MM.1S (cell line): ENCODE results near the gene MYRFL.

Experiments used
- DNase-seq: peaks from one replicate; pipeline ENCODE4 v3.0.0-alpha.2; 2015
- H2AFZ ChIP-seq: fragments of 300-600 bp; sonication (generic); 2 replicates; pipeline ENCODE4 v1.6.0; 2016; ENCODE audit warnings: antibody characterized with exemption, low read length
- H3F3A ChIP-seq: fragments of 300-600 bp; sonication (generic); 2 replicates; pipeline ENCODE4 v1.6.1; 2016; ENCODE audit warnings: mild to moderate bottlenecking, antibody characterized with exemption, low read length, moderate library complexity, mixed read lengths; ENCODE audit not compliant: insufficient read depth
- H3K27ac ChIP-seq: fragments of 300-600 bp; sonication (generic); 2 replicates; pipeline ENCODE4 v1.5.1; 2016; ENCODE audit warnings: mild to moderate bottlenecking, low read length
- H3K27me3 ChIP-seq: fragments of 300-600 bp; sonication (generic); replicated peaks from 2 replicates; pipeline ENCODE4 v1.6.0; 2016; ENCODE audit warnings: low read length; ENCODE audit not compliant: insufficient read depth
- H3K36me3 ChIP-seq: fragments of 300-600 bp; sonication (generic); replicated peaks from 2 replicates; pipeline ENCODE4 v1.6.1; 2016; ENCODE audit warnings: mild to moderate bottlenecking, low read length, mixed read lengths; ENCODE audit not compliant: insufficient read depth
- H3K4me1 ChIP-seq: fragments of 300-600 bp; sonication (generic); 2 replicates; pipeline ENCODE4 v1.6.1; 2016; ENCODE audit warnings: low read length, mixed read lengths
- H3K4me2 ChIP-seq: fragments of 300-600 bp; sonication (generic); 2 replicates; pipeline ENCODE4 v1.6.0; 2016; ENCODE audit warnings: low read depth, low read length
- H3K4me3 ChIP-seq: fragments of 300-600 bp; sonication (generic); 2 replicates; pipeline ENCODE4 v1.5.1; 2016; ENCODE audit warnings: low read length, mixed read lengths
- H3K79me2 ChIP-seq: fragments of 300-600 bp; sonication (generic); 2 replicates; pipeline ENCODE4 v1.6.1; 2016; ENCODE audit warnings: mixed run types, low read length, mixed read lengths
- H3K9ac ChIP-seq: fragments of 300-600 bp; sonication (generic); 2 replicates; pipeline ENCODE4 v1.6.1; 2016; ENCODE audit warnings: low read length, mixed read lengths
- H3K9me2 ChIP-seq: fragments of 300-600 bp; sonication (generic); replicated peaks from 2 replicates; pipeline ENCODE4 v1.6.1; 2016; ENCODE audit warnings: mild to moderate bottlenecking, low read length, mixed read lengths; ENCODE audit not compliant: insufficient read depth
- H3K9me3 ChIP-seq: fragments of 300-600 bp; sonication (generic); replicated peaks from 2 replicates; pipeline ENCODE4 v1.6.1; 2016; ENCODE audit warnings: mild to moderate bottlenecking, low read length, mixed read lengths; ENCODE audit not compliant: insufficient read depth
- H4K20me1 ChIP-seq: fragments of 300-600 bp; sonication (generic); 2 replicates; pipeline ENCODE4 v1.6.1; 2016; ENCODE audit warnings: mild to moderate bottlenecking, low read length, moderate library complexity, mixed read lengths; ENCODE audit not compliant: insufficient read depth
- EZH2 ChIP-seq: fragments of 300-600 bp; sonication (generic); optimal IDR thresholded peaks from 2 replicates; pipeline ENCODE3; 2017; ENCODE audit warnings: low read depth, mild to moderate bottlenecking, antibody characterized with exemption, low read length, mixed read lengths
- EZH2phosphoT487 ChIP-seq: fragments of 300-600 bp; sonication (generic); IDR thresholded peaks from 2 replicates; pipeline ENCODE4 v1.6.1; 2018; ENCODE audit warnings: antibody characterized with exemption, low read length
- TF ChIP-seq, protein P1 (sequence below): fragments of 300-600 bp; sonication (generic); IDR thresholded peaks from 2 replicates; pipeline ENCODE4 v1.5.1; 2016; ENCODE audit warnings: antibody characterized with exemption, low read length, mixed read lengths

MYRFL gene

DNA sequence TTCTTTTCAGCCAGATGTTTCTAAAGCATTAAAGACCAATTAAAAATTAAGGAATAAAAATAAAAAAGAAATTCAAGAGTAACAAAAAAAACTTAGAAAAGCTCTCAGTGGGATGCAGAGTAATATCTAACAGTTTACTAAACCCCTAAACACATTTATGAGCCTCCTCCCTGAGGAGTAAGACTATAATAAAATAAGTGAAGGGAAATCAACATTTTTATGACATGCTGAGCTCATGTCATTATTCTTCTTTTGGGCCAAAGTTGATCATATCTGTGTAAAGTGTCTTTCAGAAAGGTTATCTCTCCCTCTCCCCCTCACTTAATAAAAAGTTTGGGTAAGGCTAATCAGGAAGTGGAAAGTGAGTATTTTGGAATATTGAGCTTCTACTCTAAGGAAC lies 122.1 kb downstream of the MYRFL start:
- TF ChIP-seq, protein P1, sequence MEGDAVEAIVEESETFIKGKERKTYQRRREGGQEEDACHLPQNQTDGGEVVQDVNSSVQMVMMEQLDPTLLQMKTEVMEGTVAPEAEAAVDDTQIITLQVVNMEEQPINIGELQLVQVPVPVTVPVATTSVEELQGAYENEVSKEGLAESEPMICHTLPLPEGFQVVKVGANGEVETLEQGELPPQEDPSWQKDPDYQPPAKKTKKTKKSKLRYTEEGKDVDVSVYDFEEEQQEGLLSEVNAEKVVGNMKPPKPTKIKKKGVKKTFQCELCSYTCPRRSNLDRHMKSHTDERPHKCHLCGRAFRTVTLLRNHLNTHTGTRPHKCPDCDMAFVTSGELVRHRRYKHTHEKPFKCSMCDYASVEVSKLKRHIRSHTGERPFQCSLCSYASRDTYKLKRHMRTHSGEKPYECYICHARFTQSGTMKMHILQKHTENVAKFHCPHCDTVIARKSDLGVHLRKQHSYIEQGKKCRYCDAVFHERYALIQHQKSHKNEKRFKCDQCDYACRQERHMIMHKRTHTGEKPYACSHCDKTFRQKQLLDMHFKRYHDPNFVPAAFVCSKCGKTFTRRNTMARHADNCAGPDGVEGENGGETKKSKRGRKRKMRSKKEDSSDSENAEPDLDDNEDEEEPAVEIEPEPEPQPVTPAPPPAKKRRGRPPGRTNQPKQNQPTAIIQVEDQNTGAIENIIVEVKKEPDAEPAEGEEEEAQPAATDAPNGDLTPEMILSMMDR = no peak
- no peak for TF ChIP-seq EZH2phosphoT487
- no peak for TF ChIP-seq EZH2
- Histone ChIP-seq H2AFZ (no peak overlapping the region), H3K4me1 (no peaks in the 10 kb centered on the region), H3K27ac (no peak overlapping the region), H3K4me2 (no peak overlapping the region), H3K9me2 (no peaks in the 10 kb centered on the region), H3F3A (no peaks in the 10 kb centered on the region), H3K27me3 (no peaks in the 10 kb centered on the region), H3K79me2 (no peaks in the 10 kb centered on the region), H3K4me3 (no peak overlapping the region), H3K9me3 (no peaks in the 10 kb centered on the region), H4K20me1 (no peaks in the 10 kb centered on the region), H3K9ac (no peak overlapping the region), H3K36me3 (no peaks in the 10 kb centered on the region)
- no peak for DNase-seq

DNA sequence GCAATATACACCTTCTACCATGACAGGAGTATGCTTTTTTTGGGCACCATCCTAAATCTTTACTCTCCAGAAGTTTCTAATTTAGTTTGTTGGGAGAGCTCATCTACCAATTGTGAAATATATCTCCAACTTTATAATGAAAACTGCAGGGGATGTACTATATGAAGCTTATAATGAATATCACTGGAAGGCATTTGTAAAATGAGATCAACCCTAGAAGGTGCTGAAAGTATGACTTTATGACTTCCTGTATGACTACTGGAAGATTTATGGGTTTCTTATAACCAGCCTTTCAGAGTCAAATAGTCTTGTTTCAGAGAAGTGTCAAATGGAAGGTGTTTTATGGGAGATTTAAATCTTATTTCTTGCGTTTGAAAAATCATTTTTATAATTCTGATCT lies 122.9 kb downstream of the MYRFL start:
- Histone ChIP-seq H3K4me2 (no peak overlapping the region), H3K36me3 (no peaks in the 10 kb centered on the region), H2AFZ (no peak overlapping the region), H3K27me3 (no peaks in the 10 kb centered on the region), H3K4me1 (no peaks in the 10 kb centered on the region), H3F3A (no peaks in the 10 kb centered on the region), H3K9me3 (no peaks in the 10 kb centered on the region), H4K20me1 (no peaks in the 10 kb centered on the region), H3K4me3 (no peak overlapping the region), H3K27ac (no peak overlapping the region), H3K79me2 (no peaks in the 10 kb centered on the region), H3K9me2 (no peaks in the 10 kb centered on the region), H3K9ac (no peak overlapping the region)
- DNase-seq = no peak
- TF ChIP-seq EZH2 (no peak), EZH2phosphoT487 (no peak)
- TF ChIP-seq, protein P1 = no peak

DNA sequence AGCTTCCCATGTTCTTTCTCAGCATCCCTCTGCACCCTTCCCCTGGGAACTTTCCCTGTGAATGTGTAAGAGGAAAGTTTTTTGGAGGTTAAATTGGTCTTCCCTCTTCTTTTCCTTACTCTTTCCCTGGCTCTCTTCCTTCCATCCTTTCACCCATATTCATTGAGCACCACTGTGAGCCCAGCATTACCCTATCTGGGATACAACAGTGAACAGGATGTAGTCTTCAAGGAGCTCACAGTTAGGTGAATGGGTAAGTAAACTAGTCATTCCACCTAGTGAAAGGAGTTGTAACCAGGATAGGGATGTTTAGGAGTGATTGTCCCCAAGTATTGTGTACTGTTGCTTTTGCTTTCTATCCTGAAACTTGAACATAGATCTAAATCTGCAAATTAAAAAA lies 123.8 kb downstream of the MYRFL start:
- Histone ChIP-seq H3K79me2 (no peaks in the 10 kb centered on the region), H3K4me2 (no peak overlapping the region), H2AFZ (no peak overlapping the region), H3K27ac (no peak overlapping the region), H3K9me2 (no peaks in the 10 kb centered on the region), H4K20me1 (no peaks in the 10 kb centered on the region), H3K4me1 (no peaks in the 10 kb centered on the region), H3K27me3 (no peaks in the 10 kb centered on the region), H3K9me3 (no peaks in the 10 kb centered on the region), H3F3A (no peaks in the 10 kb centered on the region), H3K4me3 (no peak overlapping the region), H3K9ac (no peak overlapping the region), H3K36me3 (no peaks in the 10 kb centered on the region)
- TF ChIP-seq EZH2 (no peak), EZH2phosphoT487 (no peak)
- TF ChIP-seq, protein P1 = no peak
- DNase-seq = no peak
